ACC112 (cell line): ENCODE measurements around the gene MCAT.

ENCODE experiments used
- H2AFZ ChIP-seq: fragments of 200-600 bp; sonication (generic); one replicate; pipeline ENCODE4 v1.6.0; 2017; ENCODE audit warnings: antibody characterized with exemption, low read length; ENCODE audit not compliant: unreplicated experiment
- H3K27ac ChIP-seq: fragments of 200-600 bp; sonication (generic); 2 replicates; pipeline ENCODE4 v1.5.1; 2014; ENCODE audit warnings: low read depth, mild to moderate bottlenecking, antibody characterized with exemption, low read length, moderate library complexity
- H3K27me3 ChIP-seq: fragments of 200-600 bp; sonication (generic); 2 replicates; pipeline ENCODE4 v1.6.1; 2014; ENCODE audit warnings: mild to moderate bottlenecking, antibody characterized with exemption, low read length, moderate library complexity, mixed read lengths; ENCODE audit not compliant: insufficient read depth
- H3K36me3 ChIP-seq: fragments of 200-600 bp; sonication (generic); 2 replicates; pipeline ENCODE4 v1.6.1; 2016; ENCODE audit warnings: mild to moderate bottlenecking, antibody characterized with exemption, low read length, moderate library complexity, mixed read lengths; ENCODE audit not compliant: insufficient read depth
- H3K4me1 ChIP-seq: fragments of 200-600 bp; sonication (generic); one replicate; pipeline ENCODE4 v1.6.1; 2016; ENCODE audit warnings: low read length, mixed read lengths; ENCODE audit not compliant: insufficient read depth, unreplicated experiment, control insufficient read depth
- H3K4me3 ChIP-seq: fragments of 200-600 bp; sonication (generic); 2 replicates; pipeline ENCODE4 v1.5.1; 2014; ENCODE audit warnings: mild to moderate bottlenecking, low read depth, low read length
- H3K79me2 ChIP-seq: fragments of 200-600 bp; sonication (generic); one replicate; pipeline ENCODE4 v1.6.0; 2016; ENCODE audit warnings: low read length; ENCODE audit not compliant: control insufficient read depth, unreplicated experiment, insufficient read depth

MCAT gene

DNA sequence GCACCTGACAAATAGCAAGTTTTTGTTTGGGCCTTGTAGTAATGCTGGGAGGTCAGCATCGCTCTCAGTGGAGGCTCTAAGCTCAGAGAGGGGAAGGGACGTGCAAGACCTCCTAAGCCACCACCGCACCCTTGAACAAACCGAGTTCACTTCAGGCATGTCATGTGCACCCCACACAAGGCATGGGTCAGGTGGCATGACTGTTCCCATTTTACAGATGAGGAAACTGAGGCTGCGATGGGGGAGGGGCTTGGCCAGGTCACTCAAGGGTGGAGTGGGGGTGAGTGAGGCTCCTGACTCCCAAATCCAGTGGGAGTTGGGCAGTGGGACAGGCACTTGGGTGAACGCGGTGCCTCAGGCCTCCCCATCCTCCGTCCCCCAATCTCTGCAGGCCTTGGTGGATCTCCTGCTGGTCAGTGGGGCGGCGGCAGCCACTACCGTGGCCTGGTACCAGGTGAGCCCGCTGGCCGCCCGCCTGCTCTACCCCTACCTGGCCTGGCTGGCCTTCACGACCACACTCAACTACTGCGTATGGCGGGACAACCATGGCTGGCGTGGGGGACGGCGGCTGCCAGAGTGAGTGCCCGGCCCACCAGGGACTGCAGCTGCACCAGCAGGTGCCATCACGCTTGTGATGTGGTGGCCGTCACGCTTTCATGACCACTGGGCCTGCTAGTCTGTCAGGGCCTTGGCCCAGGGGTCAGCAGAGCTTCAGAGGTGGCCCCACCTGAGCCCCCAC lies 19.4 kb upstream of the MCAT start:
- Histone ChIP-seq H2AFZ (no peak overlapping the region), H3K27ac (no peak overlapping the region), H3K79me2 (peaks cover 14% of the 10 kb centered on the region), H3K4me1 (no peaks in the 10 kb centered on the region), H3K27me3 (no peaks in the 10 kb centered on the region), H3K4me3 (no peak overlapping the region), H3K36me3 (no peaks in the 10 kb centered on the region)

DNA sequence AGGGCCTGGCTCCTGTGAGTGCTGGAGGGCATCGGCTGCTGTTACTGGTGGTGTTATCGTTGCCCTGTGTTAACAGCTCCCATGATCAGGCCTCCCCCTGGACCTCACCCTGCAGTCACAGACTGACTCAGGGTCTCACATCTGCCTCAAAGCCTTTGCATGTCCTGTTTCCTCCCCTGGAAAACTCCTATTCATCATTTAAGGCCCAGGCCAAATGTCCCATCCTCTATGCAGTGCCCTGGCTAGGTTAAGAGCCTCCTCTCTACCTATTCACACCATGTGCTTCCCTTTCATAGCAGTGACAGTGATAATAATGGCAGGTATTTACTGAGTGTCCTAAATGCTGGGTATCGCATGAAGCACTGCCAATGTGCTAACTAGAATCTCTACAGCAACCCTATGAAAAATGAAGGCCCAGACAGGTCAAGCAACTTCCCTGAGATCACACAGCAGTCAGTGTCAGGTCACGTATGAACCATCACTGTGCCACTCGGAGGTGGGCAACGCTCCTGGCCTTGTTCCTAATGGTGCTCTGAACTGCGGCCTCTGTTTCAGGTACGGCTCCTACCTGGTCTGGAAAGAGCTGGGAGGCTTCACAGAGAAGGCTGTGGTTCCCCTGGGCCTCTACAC lies 17.4 kb upstream of the MCAT start:
- no peaks in the 10 kb centered on the region for H3K27me3 ChIP-seq
- peaks cover 26% of the 10 kb centered on the region for H3K79me2 ChIP-seq
- H3K36me3 ChIP-seq = no peaks in the 10 kb centered on the region
- H2AFZ ChIP-seq = no peak overlapping the region
- peaks cover 2% of the 10 kb centered on the region for H3K4me1 ChIP-seq
- H3K27ac ChIP-seq = no peak overlapping the region
- H3K4me3 ChIP-seq = no peak overlapping the region

DNA sequence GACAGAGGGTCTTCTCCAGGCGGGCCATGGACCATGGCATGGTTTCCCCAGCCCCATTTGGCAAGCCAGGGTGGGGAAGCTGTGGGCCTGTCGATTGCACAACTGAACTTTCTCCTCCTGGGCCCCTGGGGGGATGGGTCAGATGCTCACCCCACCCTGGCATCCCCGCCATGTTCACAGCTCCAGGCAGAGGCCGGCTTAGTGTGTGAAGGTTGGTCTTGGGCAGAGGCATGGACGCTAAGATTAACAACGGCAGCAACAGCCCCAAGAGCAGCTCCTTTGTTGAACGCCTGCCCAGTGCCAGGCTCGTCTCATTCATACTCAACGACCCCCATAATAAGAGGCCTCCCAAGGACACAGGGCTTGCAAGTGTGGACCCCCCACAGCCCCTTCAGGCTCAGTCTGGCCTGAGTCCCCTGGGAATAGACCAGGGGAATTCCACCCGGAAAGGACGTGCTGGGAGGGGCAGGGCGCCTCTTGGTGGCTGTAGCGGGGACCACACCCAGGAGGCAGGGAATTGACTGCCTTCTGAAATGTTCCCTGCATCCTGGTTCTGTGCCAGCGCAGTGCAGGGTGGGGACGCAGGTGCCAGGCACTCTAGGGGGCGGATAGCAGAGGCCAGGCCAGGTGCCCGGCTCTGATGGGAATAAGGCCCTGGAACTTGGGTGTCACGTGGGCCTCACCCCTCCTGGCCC lies 16.4 kb upstream of the MCAT start:
- no peak overlapping the region for H3K4me3 ChIP-seq
- H3K4me1 ChIP-seq = peaks cover 5% of the 10 kb centered on the region
- H3K27ac ChIP-seq = no peak overlapping the region

DNA sequence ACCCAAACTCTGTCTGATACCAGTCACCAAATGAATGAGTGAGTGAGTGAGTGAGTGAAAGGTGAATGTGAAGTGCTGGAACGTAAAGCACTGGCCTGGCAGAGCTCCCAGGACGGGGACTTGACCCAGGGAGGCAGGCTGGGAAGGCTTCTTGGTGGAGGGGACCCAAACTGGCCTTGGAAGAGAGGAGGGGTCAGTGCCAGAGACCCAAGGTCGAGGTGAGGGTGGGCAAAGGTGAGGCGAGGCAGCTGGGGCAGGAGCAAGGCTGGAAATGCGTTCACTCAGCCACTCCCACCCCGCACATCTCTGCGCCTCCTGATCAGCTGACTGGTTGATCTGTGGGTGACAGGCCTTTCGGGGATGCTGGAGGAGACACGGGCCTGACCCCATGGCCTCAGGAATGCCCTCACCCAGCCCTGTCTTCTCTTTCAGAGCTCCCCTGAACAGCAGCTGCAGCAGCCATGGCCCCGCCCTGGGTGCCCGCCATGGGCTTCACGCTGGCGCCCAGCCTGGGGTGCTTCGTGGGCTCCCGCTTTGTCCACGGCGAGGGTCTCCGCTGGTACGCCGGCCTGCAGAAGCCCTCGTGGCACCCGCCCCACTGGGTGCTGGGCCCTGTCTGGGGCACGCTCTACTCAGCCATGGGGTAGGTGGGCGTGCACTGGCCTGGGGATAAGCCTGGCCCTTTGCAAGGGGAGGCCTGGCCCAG lies 15.7 kb upstream of the MCAT start:
- Histone ChIP-seq H2AFZ (no peak overlapping the region), H3K79me2 (peaks cover 40% of the 10 kb centered on the region), H3K27me3 (no peaks in the 10 kb centered on the region), H3K27ac (no peak overlapping the region), H3K36me3 (no peaks in the 10 kb centered on the region), H3K4me3 (no peak overlapping the region), H3K4me1 (peaks cover 6% of the 10 kb centered on the region)

More for the DNA sequence above, 16.4 kb upstream of the MCAT start:
- Histone ChIP-seq H3K79me2 (peaks cover 34% of the 10 kb centered on the region), H2AFZ (no peak overlapping the region), H3K36me3 (no peaks in the 10 kb centered on the region), H3K27me3 (no peaks in the 10 kb centered on the region)

DNA sequence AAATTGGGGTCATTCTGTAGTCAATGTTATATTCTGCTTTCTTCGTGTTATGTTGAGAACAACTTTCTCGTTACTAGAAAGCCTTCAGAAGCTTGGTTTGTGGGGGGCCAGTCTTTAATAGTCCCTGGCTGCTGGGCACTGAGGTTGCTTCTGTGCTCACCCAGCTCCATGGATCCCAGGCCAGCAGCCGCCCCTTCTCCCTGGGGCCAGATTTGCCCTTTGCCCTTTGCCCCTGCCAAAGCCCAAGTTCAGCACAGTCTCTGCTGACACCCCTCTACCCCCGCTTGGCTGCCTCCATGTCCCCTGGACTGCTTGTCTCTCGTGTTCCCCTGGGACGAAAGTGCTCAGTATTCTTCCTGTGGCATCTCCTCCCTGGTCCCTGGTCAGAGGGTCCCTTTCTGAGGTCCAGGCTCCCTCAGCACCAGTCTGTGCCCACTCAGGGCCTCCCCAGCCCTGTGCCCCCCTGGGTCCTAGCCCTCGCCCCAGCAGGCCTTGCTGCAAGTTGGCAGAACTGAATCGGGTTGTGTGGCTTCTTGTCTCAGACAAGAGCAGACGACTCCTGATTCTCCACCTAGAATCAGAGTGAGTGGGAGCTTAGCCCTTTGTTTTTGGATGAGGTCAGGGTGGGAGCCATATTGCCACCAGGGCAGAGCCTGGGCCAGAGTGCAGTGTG lies 14.8 kb upstream of the MCAT start:
- Histone ChIP-seq H2AFZ (no peak overlapping the region), H3K79me2 (peaks cover 44% of the 10 kb centered on the region), H3K36me3 (no peaks in the 10 kb centered on the region), H3K4me1 (peaks cover 8% of the 10 kb centered on the region), H3K27me3 (no peaks in the 10 kb centered on the region), H3K4me3 (no peak overlapping the region), H3K27ac (no peak overlapping the region)

DNA sequence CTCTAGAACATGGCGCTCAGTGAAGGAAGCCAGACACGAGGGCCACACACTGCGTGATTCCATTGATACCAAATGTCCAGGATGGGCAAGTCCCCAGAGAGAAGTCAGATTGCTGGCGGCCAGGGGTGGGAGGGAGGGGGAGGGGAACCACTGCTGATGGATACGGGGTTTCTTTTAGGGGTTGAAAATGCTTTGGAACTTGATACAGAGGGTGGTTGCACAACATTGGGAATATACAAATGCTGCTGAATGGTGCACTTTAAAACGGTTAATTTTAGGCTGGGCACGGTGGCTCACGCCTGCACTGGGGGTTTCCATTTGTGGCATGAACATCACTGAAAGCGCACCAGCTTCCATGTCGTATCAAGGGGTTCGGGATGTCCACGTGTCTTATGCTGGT lies 13.2 kb upstream of the MCAT start:
- Histone ChIP-seq H3K36me3 (no peaks in the 10 kb centered on the region), H2AFZ (no peak overlapping the region), H3K4me3 (no peak overlapping the region), H3K27ac (no peak overlapping the region), H3K79me2 (peaks cover 59% of the 10 kb centered on the region), H3K4me1 (peaks cover 8% of the 10 kb centered on the region), H3K27me3 (no peaks in the 10 kb centered on the region)

DNA sequence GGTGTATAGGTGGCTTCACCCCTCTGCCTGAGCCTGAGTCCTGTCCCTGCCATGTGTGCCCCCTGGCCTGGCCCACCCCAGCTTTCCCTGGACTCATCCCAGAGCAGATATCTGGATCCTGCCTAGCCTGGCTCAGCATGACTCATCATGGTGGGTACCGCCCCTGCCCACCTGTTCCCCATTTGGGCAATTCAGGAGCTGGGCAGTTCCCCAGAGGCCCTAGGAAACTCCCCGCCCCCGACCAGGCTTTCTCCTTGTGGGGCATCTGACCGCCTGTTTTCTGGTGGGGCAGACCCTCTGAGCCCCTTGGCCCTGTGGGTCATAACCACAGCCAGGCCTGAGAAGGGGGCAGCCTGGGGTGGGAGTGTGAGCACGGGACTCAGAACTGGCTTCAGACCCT lies 12.6 kb upstream of the MCAT start:
- H3K4me1 ChIP-seq = peaks cover 8% of the 10 kb centered on the region
- peaks cover 59% of the 10 kb centered on the region for H3K79me2 ChIP-seq
- no peak overlapping the region for H3K4me3 ChIP-seq
- no peaks in the 10 kb centered on the region for H3K27me3 ChIP-seq
- H2AFZ ChIP-seq = no peak overlapping the region
- no peak overlapping the region for H3K27ac ChIP-seq
- H3K36me3 ChIP-seq = no peaks in the 10 kb centered on the region

DNA sequence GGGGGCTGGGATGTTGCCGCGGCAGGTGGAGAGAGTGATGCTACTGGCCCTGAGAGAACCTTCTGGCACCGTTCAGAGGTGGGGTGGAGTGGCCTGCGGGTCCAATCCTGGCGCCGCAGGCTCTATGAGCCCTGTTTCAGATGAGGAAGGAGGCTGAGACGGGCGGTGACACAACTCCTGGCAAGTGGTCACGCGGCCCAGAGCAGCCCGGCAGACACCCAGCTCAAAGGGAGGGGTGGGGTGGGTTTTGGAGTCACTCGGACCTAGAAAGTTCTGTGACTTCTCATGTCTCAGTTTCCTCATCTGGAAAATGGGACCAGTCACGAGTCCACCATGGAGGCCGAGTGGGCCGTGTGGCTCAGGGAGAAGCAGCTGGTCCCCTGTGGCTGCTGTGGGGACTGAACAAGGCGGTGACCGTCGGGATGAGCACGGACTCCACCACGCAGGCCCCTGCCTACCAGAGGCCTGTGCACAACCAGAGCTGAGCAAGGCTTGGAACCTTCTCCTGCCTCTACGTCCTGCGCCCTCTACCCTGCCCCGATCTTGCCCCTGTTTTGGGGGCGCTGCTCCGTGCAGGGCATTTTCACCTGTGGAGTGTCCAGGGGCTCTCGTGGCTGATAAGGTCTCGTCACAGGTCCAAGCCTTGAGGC lies 11.8 kb upstream of the MCAT start:
- Histone ChIP-seq H3K36me3 (no peaks in the 10 kb centered on the region), H3K4me1 (peaks cover 8% of the 10 kb centered on the region), H3K79me2 (peaks cover 59% of the 10 kb centered on the region), H3K4me3 (no peak overlapping the region), H3K27ac (no peak overlapping the region), H2AFZ (no peak overlapping the region), H3K27me3 (no peaks in the 10 kb centered on the region)

DNA sequence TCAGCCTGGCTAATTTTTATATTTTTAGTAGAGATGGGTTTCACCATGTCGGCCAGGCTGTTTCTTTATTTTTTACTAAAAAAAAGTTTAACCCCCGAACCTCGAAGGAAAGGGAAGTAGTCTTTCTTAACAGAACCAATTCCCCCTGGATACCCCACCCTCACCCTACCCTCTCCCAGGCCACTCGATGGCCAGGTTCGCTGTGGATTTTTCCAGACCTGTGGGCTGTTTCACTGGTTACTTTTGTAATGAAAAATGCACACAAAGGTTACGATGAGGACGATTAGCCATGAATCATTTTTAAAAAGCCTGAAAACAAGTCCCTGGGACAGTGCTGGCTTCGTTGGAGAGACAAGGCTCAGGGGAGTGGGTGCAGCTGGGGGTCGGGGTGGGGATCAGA lies 10.7 kb upstream of the MCAT start:
- no peak overlapping the region for H2AFZ ChIP-seq
- H3K27ac ChIP-seq = no peak overlapping the region
- H3K4me1 ChIP-seq = peaks cover 8% of the 10 kb centered on the region
- peaks cover 58% of the 10 kb centered on the region for H3K79me2 ChIP-seq
- H3K4me3 ChIP-seq = no peak overlapping the region
- H3K27me3 ChIP-seq = no peaks in the 10 kb centered on the region
- no peaks in the 10 kb centered on the region for H3K36me3 ChIP-seq
